NCI-H1105 treated with DMSO at 0.1 percent for 48 hours (cell line): ENCODE results near the gene POU1F1.
A peak's percentile ranks its signal among the peaks of the same experiment; 100 is the strongest.
"Not testable (repeated sequence)": the region's sequence is repeated elsewhere in the genome, so short reads cannot be mapped to it uniquely, and the experiment has no call there.

Experiments used
- DNase-seq: peaks from one replicate; lab custom pipeline; 2025; lab: John Stamatoyannopoulos, UW

Gene POU1F1, protein sequence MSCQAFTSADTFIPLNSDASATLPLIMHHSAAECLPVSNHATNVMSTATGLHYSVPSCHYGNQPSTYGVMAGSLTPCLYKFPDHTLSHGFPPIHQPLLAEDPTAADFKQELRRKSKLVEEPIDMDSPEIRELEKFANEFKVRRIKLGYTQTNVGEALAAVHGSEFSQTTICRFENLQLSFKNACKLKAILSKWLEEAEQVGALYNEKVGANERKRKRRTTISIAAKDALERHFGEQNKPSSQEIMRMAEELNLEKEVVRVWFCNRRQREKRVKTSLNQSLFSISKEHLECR

DNA sequence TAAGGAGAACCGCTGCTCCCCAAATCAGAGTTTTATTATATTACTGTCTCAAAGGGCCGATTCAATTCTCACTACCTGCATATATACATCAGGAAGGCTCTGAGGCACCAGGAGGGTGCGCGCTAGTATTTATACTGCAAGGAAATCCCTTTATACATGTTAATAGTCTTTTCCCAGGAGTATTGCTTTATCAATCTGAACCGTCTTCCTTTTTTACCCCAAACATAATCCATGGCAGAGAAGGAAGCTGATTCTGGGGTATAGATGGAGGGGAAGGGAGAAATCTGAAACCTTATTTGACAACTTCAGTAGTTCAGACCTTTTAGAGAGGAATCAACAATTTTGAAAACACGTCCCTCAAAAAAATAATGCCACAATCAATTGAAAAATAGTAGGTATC lies at the start of gene POU1F1:
TSS of gene POU1F1 (minus strand) at position 101 of the 400 bp plus-strand sequence. CDS start 122 bp downstream, outside the sequence.
- DNase-seq = no peak

GRCh38 chr3:87324609-87325008 lies 48.2 kb upstream of the POU1F1 start:
- DNase-seq = no peak

- DNase-seq = no peak
These were observed 44.6 kb upstream of the POU1F1 start for GRCh38 chr3:87320756-87321626.

DNA sequence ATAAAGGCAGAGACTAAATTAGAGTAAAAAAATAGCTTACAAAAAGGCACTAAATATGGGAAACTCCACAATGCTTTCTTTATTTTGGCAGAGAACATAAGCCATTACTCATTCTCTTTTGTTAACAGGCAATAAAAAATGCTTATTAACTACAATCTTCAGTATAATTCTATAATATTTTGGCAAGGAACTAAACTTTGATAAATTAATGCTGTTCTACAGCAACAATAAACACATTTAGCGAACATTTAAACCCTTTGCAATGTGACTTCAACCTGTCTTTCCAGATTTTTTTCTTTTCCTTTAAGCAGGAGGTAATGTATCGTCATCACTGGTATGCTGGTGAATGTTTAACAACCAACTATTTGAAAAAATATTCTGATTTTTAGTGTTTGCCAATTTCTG lies 42.2 kb upstream of the POU1F1 start:
- peak; percentile 62 for DNase-seq

DNA sequence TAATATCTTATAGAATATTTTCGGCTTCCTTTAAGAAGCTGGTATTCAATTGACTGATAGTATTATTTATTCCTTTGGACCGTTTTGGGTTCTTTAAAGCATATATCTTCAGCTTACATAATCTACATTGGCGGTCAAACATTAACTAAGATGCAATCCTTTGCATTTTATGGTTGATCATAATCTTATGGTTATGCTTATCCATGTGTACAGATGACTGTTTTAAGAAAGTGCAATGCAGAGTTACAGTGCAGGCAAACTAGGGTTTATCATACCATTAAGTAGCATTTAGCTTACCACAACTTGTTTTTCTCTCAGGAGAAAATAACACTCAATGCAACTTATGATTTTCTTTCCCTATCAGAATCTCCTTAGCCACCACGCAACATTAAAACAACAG lies 41.4 kb upstream of the POU1F1 start:
- no peak for DNase-seq

DNA sequence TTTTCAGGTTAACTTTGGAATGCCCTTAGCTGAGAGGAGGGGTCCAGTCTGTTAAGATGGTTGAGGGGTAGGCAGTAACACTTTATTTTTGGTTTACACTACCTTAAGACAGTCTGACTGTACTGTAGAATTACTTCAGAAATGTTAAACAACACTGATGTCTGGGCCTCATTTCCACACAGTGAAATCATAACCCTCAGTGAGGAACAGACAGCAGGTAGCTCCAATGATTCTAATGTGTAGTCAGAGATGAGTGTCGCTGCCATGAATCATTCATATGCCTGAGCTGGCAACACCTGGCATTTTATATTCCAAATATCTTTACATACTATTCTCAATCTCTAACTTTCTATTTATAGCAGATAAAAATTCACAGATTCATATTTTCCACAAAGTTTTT lies 37.3 kb upstream of the POU1F1 start:
- no peak for DNase-seq

- no peak for DNase-seq
These were observed 34.9 kb upstream of the POU1F1 start for GRCh38 chr3:87311309-87311708.

GRCh38 chr3:87309601-87310000 lies 33.2 kb upstream of the POU1F1 start:
- DNase-seq = no peak

- no peak for DNase-seq
These were observed 31.4 kb upstream of the POU1F1 start for GRCh38 chr3:87307805-87308204.

DNA sequence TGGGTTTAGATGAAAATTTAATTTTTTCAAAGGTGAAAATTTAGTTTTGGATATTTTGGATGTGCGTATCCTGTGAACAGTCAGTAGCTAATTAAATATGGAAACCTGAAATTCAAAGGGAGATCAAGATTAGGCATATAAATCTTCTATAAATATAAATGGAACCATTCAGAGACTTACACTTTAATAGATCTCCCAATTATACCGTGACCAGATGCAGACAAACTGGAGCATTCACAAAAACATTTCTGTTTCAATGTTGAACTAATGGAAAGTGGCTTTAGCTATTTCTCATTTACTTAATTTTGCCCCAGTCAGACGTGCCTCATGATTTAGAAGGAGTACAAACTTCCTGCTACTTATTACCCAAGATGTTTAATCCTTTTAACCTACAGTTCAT lies 29.1 kb upstream of the POU1F1 start:
- peak; percentile 68 for DNase-seq

- not testable (repeated sequence) for DNase-seq
These were observed 28.6 kb upstream of the POU1F1 start for GRCh38 chr3:87305031-87305430.

- peak; percentile 46 for DNase-seq
These were observed 21.8 kb upstream of the POU1F1 start for GRCh38 chr3:87298111-87298718.

DNA sequence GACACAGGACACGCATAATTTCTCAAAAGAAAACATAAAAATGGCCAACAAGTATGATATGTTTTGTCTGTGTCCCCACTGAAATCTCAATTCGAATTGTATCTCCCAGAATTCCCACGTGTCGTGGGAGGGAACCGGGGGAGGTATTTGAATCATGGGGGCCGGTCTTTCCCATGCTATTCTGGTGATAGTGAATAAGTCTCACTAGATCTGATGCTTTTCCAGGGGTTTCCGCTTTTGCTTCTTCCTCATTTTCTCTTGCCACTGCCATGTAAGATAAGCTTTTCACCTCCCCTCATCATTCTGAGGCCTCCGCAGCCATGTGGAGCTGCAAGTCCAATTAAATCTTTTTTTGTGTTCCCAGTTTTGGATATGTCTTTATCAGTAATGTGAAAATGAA lies 12.1 kb upstream of the POU1F1 start:
- no peak for DNase-seq

DNA sequence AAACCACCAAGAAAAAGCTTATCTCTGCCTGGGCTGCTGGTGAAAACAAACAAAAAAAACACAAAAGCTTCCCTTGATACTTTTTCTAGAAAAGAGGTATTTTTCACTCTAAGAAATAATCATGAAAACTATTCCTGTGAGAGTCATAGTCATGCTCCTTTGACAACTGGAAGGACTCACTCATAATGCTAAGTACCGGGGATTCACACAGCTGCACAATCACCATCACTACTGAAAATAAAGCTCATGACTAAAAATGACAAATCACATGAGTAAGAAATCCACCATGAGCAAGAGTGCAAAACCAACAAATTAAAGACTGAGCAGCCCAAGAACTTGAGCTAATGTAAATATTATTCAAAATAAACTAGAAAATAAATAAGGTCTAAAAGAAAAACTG lies 10.6 kb upstream of the POU1F1 start:
- DNase-seq = no peak

DNA sequence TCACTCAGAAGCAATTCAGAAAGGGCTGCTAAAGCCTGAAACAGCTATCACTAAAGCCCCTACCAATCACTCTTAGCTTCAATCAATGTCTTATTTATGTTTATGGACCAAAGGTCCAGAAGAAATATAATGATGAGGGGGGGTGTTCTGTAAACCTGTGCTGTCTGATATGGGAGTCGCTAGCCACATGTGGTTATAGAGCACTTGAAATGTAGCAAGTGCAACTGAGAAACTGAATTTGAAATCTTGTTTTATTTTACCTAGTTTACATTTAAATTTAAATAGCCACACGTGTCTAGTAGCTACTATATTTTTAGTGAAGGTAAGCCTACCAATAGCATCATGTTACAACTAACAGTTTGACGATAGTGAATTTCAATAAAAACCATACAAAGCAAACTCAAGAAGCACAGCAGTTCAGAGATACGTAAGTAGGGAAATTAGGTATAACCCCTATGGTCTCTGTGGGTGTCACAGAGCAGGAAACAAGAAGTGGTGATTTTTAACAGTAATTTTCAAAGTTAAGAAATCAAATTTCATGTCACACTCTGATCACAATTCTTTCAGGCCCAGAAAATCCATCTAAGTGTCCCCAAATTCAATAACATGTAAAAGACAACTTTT lies 3.6 kb downstream of the POU1F1 start:
- DNase-seq = no peak

DNA sequence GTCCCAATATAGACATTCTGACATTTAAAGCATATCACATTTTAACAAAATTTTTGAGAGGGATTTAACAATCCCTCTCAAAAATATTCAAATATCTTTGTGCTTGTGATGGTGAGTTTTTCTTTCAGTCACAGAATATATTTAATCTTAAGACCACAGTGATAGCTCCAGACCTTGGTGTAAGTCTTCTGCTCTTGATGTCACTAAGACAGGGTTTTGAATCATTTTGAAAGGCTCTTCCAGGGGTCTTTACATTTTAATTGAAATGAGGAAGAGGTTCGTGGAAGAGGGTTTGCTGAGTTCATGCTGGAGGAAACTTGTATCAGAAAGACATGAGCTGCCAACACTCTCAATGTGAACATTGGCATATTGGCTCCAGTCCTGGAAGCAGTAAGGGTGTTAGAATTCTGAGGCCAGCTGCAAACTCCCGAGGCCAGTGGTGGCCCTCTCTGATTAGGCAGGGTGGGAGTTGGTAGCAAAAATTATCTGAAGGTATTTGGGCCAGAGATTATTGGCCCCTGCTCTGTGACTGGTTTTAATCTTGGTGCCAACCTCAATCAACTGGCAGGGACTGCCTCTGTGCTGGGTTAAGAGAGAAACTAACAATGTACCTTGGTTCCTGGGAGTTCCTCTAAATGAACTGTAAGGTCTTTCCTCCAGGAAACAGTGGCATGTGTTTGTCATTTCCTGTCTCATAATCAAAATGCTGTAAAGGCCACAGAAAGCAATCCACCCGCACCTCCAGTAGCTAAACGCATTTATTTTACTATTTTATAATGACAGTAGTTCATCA lies 5.3 kb downstream of the POU1F1 start:
- no peak for DNase-seq

DNA sequence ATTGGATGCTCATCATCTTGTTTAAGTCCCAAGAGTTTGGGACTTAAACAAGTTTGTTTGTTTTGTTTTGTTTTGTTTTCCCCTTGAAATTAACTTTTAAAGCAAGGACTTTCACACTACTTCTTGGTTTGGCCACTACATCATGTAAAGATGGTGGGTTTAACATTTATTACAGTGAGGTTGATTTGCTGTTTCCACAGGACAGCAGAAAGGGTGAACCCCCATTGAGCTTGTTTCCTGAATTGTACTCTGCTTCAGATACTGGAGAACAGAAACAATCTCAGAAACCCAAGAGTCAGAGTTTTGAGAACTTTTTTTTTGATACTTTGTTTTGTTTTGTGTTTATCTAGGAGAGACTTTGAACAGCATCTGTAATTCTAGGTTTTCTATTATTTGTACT lies 6.7 kb downstream of the POU1F1 start:
- no peak for DNase-seq

- no peak for DNase-seq
These were observed 7.7 kb downstream of the POU1F1 start for GRCh38 chr3:87268646-87269211.

DNA sequence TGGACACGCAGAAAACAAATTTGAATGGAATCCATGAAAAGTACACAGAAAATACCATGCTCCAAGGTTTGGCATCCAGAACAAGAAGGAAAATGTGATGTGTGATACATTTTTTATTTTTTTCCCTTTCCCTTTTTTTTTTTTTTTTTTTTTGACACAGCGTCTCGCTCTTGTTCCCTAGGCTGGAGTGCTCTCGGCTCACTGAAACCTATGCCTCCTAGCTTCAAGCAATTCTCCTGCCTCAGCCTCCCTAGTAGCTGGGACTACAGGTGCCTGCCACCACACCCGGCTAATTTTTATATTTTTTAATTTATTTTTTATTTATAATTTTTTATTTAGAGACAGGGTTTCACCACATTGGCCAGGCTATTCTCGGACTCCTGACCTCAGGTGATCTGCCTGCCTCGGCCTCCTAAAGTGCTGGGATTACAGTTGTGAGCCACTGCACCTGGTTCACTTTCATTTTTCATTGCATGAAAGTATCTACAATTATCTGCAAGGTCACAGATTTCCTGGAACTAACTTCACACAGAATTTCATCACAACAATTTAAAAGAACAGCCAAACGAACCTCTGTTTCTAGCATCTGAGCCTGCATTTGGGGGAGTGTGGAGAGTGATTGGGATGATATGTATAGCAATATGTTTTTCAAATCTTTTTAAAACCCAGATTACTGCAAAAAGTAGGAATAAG lies 8.3 kb downstream of the POU1F1 start:
- no peak for DNase-seq

GRCh38 chr3:87261925-87262324 lies 14.5 kb downstream of the POU1F1 start:
- no peak for DNase-seq

GRCh38 chr3:87260270-87260669 lies 16.1 kb downstream of the POU1F1 start:
- DNase-seq = peak; percentile 9
